Measurements from ENCODE around the gene KIAA0513.
A peak's percentile ranks its signal among the peaks of the same experiment; 100 is the strongest.

KIAA0513 gene

GRCh38 chr16:85027349-85027957 lies at the start of gene KIAA0513:
KIAA0513 (plus strand) TSS chr16:85027795; CDS start chr16:85067072, 39,277 bp downstream.
- peak; percentile 10 for DNase-seq

- DNase-seq = no peak
Measured at GRCh38 chr16:84979516-84979915, 48.1 kb upstream of the KIAA0513 start.

GRCh38 chr16:84982434-84982833 lies 45.2 kb upstream of the KIAA0513 start:
- no peak for DNase-seq

- DNase-seq = no peak
Measured at GRCh38 chr16:84985079-84986065, 42.2 kb upstream of the KIAA0513 start.

GRCh38 chr16:84986102-84986501 lies 41.5 kb upstream of the KIAA0513 start:
- DNase-seq = no peak

- DNase-seq = no peak
Measured at GRCh38 chr16:84986879-84987278, 40.7 kb upstream of the KIAA0513 start.

- no peak for DNase-seq
Measured at GRCh38 chr16:84988328-84989080, 39.1 kb upstream of the KIAA0513 start.

GRCh38 chr16:84989749-84990620 lies 37.6 kb upstream of the KIAA0513 start:
- DNase-seq = no peak

GRCh38 chr16:84990782-84991181 lies 36.8 kb upstream of the KIAA0513 start:
- no peak for DNase-seq

- DNase-seq = no peak
Measured at GRCh38 chr16:84992717-84993075, 34.9 kb upstream of the KIAA0513 start.

- DNase-seq = no peak
Measured at GRCh38 chr16:84993926-84994325, 33.7 kb upstream of the KIAA0513 start.

GRCh38 chr16:84995663-84996062 lies 31.9 kb upstream of the KIAA0513 start:
- no peak for DNase-seq

GRCh38 chr16:84996365-84996764 lies 31.2 kb upstream of the KIAA0513 start:
- no peak for DNase-seq

- no peak for DNase-seq
Measured at GRCh38 chr16:84999200-84999599, 28.4 kb upstream of the KIAA0513 start.

- DNase-seq = no peak
Measured at GRCh38 chr16:84999857-85000480, 27.6 kb upstream of the KIAA0513 start.

- no peak for DNase-seq
Measured at GRCh38 chr16:85002099-85002541, 25.5 kb upstream of the KIAA0513 start.

- DNase-seq = no peak
Measured at GRCh38 chr16:85002608-85003007, 25.0 kb upstream of the KIAA0513 start.

- no peak for DNase-seq
Measured at GRCh38 chr16:85003076-85003475, 24.5 kb upstream of the KIAA0513 start.

GRCh38 chr16:85003725-85004586 lies 23.6 kb upstream of the KIAA0513 start:
- DNase-seq = no peak

- no peak for DNase-seq
Measured at GRCh38 chr16:85004587-85005205, 22.9 kb upstream of the KIAA0513 start.
